Right ventricle myocardium inferior (tissue), 1 donor: ENCODE data around the gene MED10. TPM values are rescaled to one million over a fixed set of nuclear protein-coding genes. Genes with fewer than 3 reads are reported as not detected.
"Not testable (repeated sequence)": the region's sequence is repeated elsewhere in the genome, so short reads cannot be mapped to it uniquely, and the experiment has no call there.

ENCODE experiments used
- ATAC-seq: fragments of 200-7000 bp; cut with Tn5 transposase; one replicate; pipeline ENCODE4 v1.9.1; 2020; ENCODE audit warnings: mild to moderate bottlenecking, moderate library complexity
- DNase-seq: peaks from one replicate; pipeline ENCODE4 v3.0.0; 2021; ENCODE audit errors: missing footprints
- intact Hi-C: fragments of 100-400 bp; cut with DNase I; formaldehyde crosslinking; loops from one replicate; pipeline ENCODE4 v1.11.0; 2022
- total RNA-seq: library from RNA; stranded (reverse); fragmentation: NEBNext Ultra II Directional; extraction: Animal tissue kit (Norgen Biotek cat#: 25700); gene quantifications from one replicate; pipeline ENCODE4 v1.2.1, GENCODE V29; 2021
- donor health status: DM: no; HTN: yes; CAD: no; lungs with severe emphysema.

Gene MED10
- total RNA-seq, 1 donor from 2014 or later, result 28.9 TPM

DNA sequence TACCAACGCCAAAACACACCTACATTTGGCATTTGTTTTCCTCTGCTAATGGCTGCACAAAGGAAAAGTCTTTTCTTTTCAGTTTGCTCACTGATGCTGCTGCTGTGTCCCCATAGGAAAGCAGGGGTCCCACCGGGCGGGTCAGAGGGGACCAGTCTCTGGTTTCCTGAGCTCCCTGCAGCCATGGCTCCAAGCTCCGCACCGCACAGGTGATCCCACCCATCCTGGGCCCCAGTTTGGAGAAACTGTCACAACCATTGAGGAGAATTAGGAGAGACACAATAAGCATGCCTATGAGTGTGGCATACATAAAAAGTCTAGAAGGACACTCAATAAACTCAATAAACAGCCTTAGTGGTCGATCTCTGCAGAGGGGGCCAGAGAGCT, 19.9 kb downstream of the MED10 start:
- ATAC-seq (no peak), DNase-seq (no peak)
- intact Hi-C loops, result no loop called here

GRCh38 chr5:6357817-6358433, 20.4 kb downstream of the MED10 start:
- ATAC-seq, intact Hi-C loops, DNase-seq: not testable (repeated sequence)

- intact Hi-C loops, result no loop called here
- no peak for DNase-seq
- ATAC-seq, result no peak
Observed at GRCh38 chr5:6356578-6357164, 21.7 kb downstream of the MED10 start.

DNA sequence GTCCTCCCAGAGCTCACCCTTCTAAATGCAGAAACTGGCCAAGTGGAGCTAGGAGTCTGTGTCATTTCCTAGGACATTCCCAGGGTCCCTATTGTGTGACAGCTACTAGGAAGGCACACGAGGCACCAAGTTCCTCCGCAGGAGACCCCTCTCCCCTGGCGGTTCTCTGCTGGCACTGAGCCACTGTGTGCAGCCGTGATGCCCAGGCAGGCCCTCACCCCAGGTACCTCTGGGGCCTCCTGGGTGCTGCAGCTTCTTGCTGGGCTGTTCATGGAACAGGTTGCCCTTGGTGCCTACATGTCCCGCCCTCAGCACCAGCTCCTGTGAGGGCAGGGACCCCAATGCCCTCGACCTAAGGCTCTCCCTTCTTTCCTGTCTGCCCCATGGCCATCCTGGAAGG, 23.1 kb downstream of the MED10 start:
- intact Hi-C loops, result no loop called here
- ATAC-seq (no peak), DNase-seq (no peak)

- DNase-seq (no peak), ATAC-seq (no peak)
- intact Hi-C loops, result no loop called here
Observed at GRCh38 chr5:6354848-6355247, 23.5 kb downstream of the MED10 start.

DNA sequence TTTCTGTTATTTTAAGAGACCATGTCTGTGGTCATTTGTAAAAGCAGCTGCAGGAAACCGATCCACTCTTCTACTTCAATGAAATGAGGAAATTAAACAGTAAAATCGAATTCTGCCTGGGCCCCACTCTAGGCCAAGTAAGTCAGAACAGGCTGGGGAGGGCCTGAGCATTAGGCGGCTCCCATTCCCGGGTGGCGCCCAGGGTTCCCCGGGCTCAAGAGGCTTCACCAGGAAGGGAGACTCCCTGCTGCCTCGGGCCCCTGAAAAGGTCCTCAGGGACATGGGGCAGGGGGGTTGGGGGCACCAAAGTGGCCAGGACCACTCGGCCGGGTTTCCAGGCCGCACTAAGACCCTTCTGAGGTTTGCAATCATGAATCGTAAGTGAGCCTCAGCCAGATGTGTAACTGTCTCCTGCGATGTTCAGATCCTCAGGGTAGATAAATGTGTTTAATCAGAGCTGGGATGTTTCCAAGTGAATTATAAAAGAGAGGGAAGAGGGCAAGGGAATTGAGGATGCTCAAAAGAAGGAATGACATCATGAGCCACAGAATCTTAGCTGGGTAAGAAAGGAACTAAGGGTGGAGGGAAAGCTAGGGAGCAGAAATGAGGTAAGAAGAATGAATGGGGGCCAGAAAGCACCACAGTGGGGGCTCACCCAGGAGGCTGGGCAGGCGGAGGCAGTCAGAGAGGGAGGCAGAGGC, 24.6 kb downstream of the MED10 start:
- ATAC-seq (no peak), DNase-seq (no peak)
- intact Hi-C loops, result no loop called here

GRCh38 chr5:6350277-6351090, 27.9 kb downstream of the MED10 start:
- no peak for DNase-seq
- no peak for ATAC-seq
- intact Hi-C loops, result no loop called here

DNA sequence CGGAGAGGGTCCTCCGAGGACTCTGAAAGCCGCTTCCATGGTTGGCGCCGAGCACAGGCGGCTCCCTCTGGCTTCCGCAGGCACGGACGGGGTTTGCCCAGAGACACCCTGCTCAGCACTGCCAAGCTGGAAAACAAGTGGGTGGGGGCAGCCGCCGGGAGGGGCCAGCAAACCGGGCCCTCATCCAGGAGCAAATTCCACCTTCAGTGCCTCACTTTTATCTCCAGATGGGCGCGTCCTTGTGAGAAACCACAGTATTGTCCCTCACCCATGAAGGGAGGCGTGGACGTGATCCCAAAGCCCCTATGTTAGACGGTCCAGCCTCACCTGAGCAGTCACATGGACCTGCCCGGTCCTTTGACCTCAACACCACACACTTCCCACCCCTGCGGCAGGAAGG, 29.0 kb downstream of the MED10 start:
- ATAC-seq, result no peak
- intact Hi-C loops, result no loop called here

GRCh38 chr5:6348476-6349000, 29.8 kb downstream of the MED10 start:
- no peak for DNase-seq
- no peak for ATAC-seq
- intact Hi-C loops, result no loop called here

More for the DNA sequence above, 29.0 kb downstream of the MED10 start:
- DNase-seq, result no peak

- DNase-seq (no peak), ATAC-seq (no peak)
- intact Hi-C loops, result no loop called here
Observed at GRCh38 chr5:6347673-6348072, 30.7 kb downstream of the MED10 start.

- DNase-seq, result no peak
Observed at GRCh38 chr5:6347165-6347564, 31.2 kb downstream of the MED10 start.

DNA sequence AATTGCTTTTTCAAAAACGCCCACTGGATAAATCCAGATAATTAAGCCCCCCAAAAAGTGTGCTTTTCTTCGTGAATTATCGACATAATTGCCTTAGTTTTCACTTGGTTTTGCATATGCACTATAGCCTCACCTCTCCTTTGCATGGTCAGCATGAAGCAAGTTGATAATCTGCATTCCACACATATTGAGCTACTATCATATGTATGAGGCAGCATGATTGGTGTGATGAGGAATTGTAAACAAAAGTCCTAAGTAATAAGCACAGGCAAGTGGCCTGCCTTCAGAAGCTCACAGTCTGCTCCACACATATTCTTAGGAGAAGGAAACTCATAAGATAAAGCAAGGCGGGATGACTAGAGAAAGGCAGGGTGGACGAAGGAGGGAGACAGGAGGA, 33.8 kb downstream of the MED10 start:
- DNase-seq (no peak), ATAC-seq (no peak)
- intact Hi-C loops, result no loop called here

More at GRCh38 chr5:6347165-6347564, 31.2 kb downstream of the MED10 start:
- intact Hi-C loops, result no loop called here
- no peak for ATAC-seq

GRCh38 chr5:6343951-6344592, 34.3 kb downstream of the MED10 start:
- intact Hi-C loops, result no loop called here
- DNase-seq (no peak), ATAC-seq (no peak)

DNA sequence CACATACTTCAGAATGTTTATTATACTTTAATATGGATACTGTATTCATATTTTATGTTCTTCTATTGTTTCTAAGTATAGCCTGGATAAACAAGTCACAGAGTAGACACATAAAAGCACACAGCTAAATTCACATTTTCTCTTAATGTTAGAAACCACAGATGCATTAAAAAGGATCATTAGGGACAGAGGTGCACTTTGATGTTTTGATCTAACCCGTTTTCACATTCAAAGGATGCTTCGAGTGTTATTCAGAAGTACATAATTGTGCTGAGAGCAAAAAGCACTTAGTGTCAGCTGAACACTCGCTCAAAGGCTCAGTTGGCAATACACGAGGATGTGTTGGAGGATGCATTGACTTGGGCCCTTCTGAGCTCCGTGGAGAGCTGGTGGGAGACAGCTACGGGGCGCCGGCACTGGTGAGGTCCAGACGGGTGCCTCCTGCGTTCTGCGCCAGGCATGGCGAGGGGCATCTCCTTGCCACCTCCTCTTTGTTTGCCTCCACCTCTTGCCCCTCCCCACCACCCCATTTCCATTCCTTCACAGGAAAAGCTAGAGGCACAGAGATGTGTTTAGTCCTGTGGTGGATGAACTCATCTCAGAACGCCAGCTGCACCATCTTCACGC, 35.5 kb downstream of the MED10 start:
- intact Hi-C loops, result no loop called here
- DNase-seq (no peak), ATAC-seq (no peak)

DNA sequence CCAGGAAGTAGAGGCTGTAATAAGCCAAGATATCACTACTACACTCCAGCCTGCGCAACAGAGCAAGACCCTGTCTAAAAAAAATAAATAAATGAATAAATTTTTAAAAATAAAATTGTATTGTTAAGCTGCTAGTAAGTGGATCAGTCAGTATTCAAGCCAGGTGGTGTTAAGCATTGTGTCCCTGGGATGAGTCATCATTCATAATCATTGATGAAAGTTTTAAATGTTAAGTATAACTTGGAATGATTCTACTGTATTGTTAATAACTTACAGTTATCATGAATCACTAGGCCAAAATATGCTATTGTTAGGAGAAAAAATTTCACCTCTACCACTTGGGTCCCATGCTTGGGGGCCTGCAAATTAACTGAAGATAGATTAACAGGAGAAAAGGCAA, 38.2 kb downstream of the MED10 start:
- no peak for ATAC-seq
- no peak for DNase-seq
- intact Hi-C loops, result no loop called here

DNA sequence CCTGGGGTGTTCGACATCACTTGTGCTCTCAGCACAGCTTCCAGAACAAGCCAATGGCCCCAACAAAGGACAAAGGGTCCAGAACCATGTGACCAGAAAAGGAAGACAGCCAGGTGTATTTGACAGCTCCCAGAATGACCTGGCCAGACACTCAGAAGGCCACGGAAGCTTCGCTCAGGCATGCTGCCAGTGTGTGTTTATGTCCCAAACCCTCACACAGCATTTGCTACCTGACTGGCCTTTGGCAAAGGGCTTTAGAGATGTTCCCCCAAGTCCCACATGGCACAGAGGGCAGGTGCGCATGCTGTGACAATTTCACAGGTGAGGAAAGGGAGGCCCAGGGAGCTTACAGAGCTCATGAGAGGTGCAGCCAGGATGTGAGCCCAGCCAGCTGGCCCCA, 39.5 kb downstream of the MED10 start:
- ATAC-seq (no peak), DNase-seq (no peak)
- intact Hi-C loops, result no loop called here

GRCh38 chr5:6338135-6338534, 40.2 kb downstream of the MED10 start:
- DNase-seq (no peak), ATAC-seq (no peak)
- intact Hi-C loops, result no loop called here

GRCh38 chr5:6333182-6333905, 45.0 kb downstream of the MED10 start:
- intact Hi-C loops, result no loop called here
- DNase-seq (no peak), ATAC-seq (no peak)
